CD4-positive, CD25-positive, alpha-beta regulatory T cell (primary cell): ENCODE measurements around the gene ATAD3B. TPM values are rescaled to one million over a fixed set of nuclear protein-coding genes. Genes with fewer than 3 reads are reported as not detected.

Experiments used
- ATAC-seq, 2 donors: fragments of 150-1000 bp; cut with Tn5 transposase; one replicate each; pipeline ENCODE4 v1.10.0; 2021; ENCODE audit warnings: low read depth in 2 of 2, moderate number of reproducible peaks in 2 of 2, moderate library complexity in 1 of 2
- DNase-seq, 3 donors: peaks; one replicate each; pipeline versions ENCODE4 v3.0.0 to v3.0.0-alpha.2; 2012 to 2022; ENCODE audit warnings: mixed read lengths in 1 of 3
- H3K27ac ChIP-seq: one replicate; pipeline ENCODE4 v1.7.0; 2013; ENCODE audit warnings: mild to moderate bottlenecking, low read length; ENCODE audit not compliant: insufficient read depth, poor library complexity, severe bottlenecking
- H3K27me3 ChIP-seq: one replicate; pipeline ENCODE4 v1.7.0; 2013; ENCODE audit warnings: low read length; ENCODE audit not compliant: control insufficient read depth, insufficient read depth
- H3K36me3 ChIP-seq: one replicate; pipeline ENCODE4 v1.7.0; 2013; ENCODE audit warnings: mild to moderate bottlenecking, low read length, moderate library complexity; ENCODE audit not compliant: control insufficient read depth, insufficient read depth
- H3K4me1 ChIP-seq: 2 replicates; pipeline ENCODE4 v1.7.0; 2013; ENCODE audit warnings: mild to moderate bottlenecking, low read length; ENCODE audit not compliant: insufficient read depth, control insufficient read depth, poor library complexity, severe bottlenecking
- H3K4me3 ChIP-seq: one replicate; pipeline ENCODE4 v1.7.0; 2013; ENCODE audit warnings: low read depth, mild to moderate bottlenecking, low read length, moderate library complexity
- H3K9me3 ChIP-seq, 2 experiments: 1 replicate in 1 of 2; 2 replicates in 1 of 2; pipeline ENCODE4 v1.7.0; 2013; ENCODE audit warnings: low read length in 2 of 2, mild to moderate bottlenecking in 1 of 2, moderate library complexity in 1 of 2; ENCODE audit not compliant: control insufficient read depth in 2 of 2
- H3K27ac Mint-ChIP-seq, 3 donors: one replicate each; pipeline ENCODE4 v1.8.0; 2020 to 2022; ENCODE audit warnings: mild to moderate bottlenecking in 3 of 3, mixed read lengths in 3 of 3, moderate library complexity in 2 of 3
- H3K27me3 Mint-ChIP-seq: one replicate; pipeline ENCODE4 v1.8.0; 2022; ENCODE audit warnings: mild to moderate bottlenecking, mixed read lengths
- H3K36me3 Mint-ChIP-seq: one replicate; pipeline ENCODE4 v1.8.0; 2020; ENCODE audit warnings: mixed read lengths
- H3K4me1 Mint-ChIP-seq, 4 donors: one replicate each; pipeline ENCODE4 v1.8.0; 2020 to 2022; ENCODE audit warnings: mixed read lengths in 4 of 4, mild to moderate bottlenecking in 1 of 4
- H3K4me3 Mint-ChIP-seq, 4 donors: one replicate each; pipeline ENCODE4 v1.8.0; 2020 to 2022; ENCODE audit warnings: mild to moderate bottlenecking in 4 of 4, mixed read lengths in 4 of 4, moderate library complexity in 3 of 4
- H3K9me3 Mint-ChIP-seq, 7 donors: one replicate each; pipeline ENCODE4 v1.8.0; 2020 to 2022; ENCODE audit warnings: mixed read lengths in 7 of 7, mild to moderate bottlenecking in 3 of 7, moderate library complexity in 2 of 7
- polyA plus RNA-seq, 4 donors: library from polyadenylated mRNA; unstranded; fragments of 300-500 nt; fragmentation: Illumina TruSeq; gene quantifications; one replicate each; pipeline ENCODE4 v1.2.3, GENCODE V29; 2021
- total RNA-seq: library from RNA; stranded (reverse); gene quantifications from one replicate; pipeline ENCODE4 v1.2.3, GENCODE V29; 2022

ATAD3B gene
- total RNA-seq, result 39.4 TPM
- 1 to 10 TPM; 2.3 to 5.2 (median 3.0) TPM for polyA plus RNA-seq

- H3K4me3 Mint-ChIP-seq, result peak within 1 kb of the TSS; percentile 86 to 97 (median 90)
These were observed at the start of gene ATAD3B for GRCh38 chr1:1471389-1472052. Gene ATAD3B (plus strand): TSS chr1:1471765. CDS start chr1:1471885, 120 bp downstream.

GRCh38 chr1:1421907-1422464 lies 49.6 kb upstream of the ATAD3B start:
- Mint-ChIP-seq H3K9me3 (peaks cover 0 to 4% (median 0%) of the 10 kb centered on the region in 7 donors), H3K27ac (no peak overlapping the region), H3K4me1 (peaks cover 0 to 5% (median 0%) of the 10 kb centered on the region in 4 donors), H3K36me3 (no peaks in the 10 kb centered on the region), H3K4me3 (no peak overlapping the region), H3K27me3 (peaks cover 27% of the 10 kb centered on the region)
- no peak for ATAC-seq
- Histone ChIP-seq H3K27me3 (no peaks in the 10 kb centered on the region), H3K4me1 (peaks cover 6% of the 10 kb centered on the region), H3K27ac (no peak overlapping the region), H3K4me3 (no peak overlapping the region), H3K36me3 (no peaks in the 10 kb centered on the region), H3K9me3 (no peaks in the 10 kb centered on the region)
- DNase-seq, result no peak

More at GRCh38 chr1:1471389-1472052, at the start of gene ATAD3B:
- H3K9me3 ChIP-seq, result no peaks in the 10 kb centered on the region
- no peaks in the 10 kb centered on the region for H3K27me3 Mint-ChIP-seq
- DNase-seq (peak; percentile 87 to 94 (median 89)), ATAC-seq (peak; percentile 95)
- peak within 1 kb of the TSS; percentile 97 for H3K4me3 ChIP-seq
- no peaks in the 10 kb centered on the region for H3K27me3 ChIP-seq
- H3K9me3 Mint-ChIP-seq, result no peaks in the 10 kb centered on the region
- peaks cover 15% of the 10 kb centered on the region for H3K4me1 ChIP-seq
- peak within 1 kb of the TSS; percentile 82 for H3K27ac ChIP-seq
- no peaks in the 10 kb centered on the region for H3K36me3 Mint-ChIP-seq
- H3K27ac Mint-ChIP-seq, result peak within 1 kb of the TSS; percentile 90 to 94 (median 90)
- H3K4me1 Mint-ChIP-seq, result peaks cover 0 to 34% (median 9%) of the 10 kb centered on the region in 4 donors
- no peaks in the 10 kb centered on the region for H3K36me3 ChIP-seq

GRCh38 chr1:1422465-1423244 lies 48.9 kb upstream of the ATAD3B start:
- H3K4me3 Mint-ChIP-seq, result no peak overlapping the region

GRCh38 chr1:1423245-1423597 lies 48.3 kb upstream of the ATAD3B start:
- Histone ChIP-seq H3K4me3 (no peak overlapping the region), H3K36me3 (no peaks in the 10 kb centered on the region), H3K27me3 (no peaks in the 10 kb centered on the region), H3K9me3 (no peaks in the 10 kb centered on the region), H3K27ac (no peak overlapping the region), H3K4me1 (peaks cover 8% of the 10 kb centered on the region)
- peaks cover 0 to 4% (median 0%) of the 10 kb centered on the region in 7 donors for H3K9me3 Mint-ChIP-seq
- H3K27ac Mint-ChIP-seq, result no peak overlapping the region
- no peaks in the 10 kb centered on the region for H3K36me3 Mint-ChIP-seq
- DNase-seq, result no peak
- H3K4me1 Mint-ChIP-seq, result peaks cover 0 to 4% (median 0%) of the 10 kb centered on the region in 4 donors
- no peak for ATAC-seq
- H3K27me3 Mint-ChIP-seq, result peaks cover 26% of the 10 kb centered on the region
- H3K4me3 Mint-ChIP-seq, result no peak overlapping the region

More at GRCh38 chr1:1422465-1423244, 48.9 kb upstream of the ATAD3B start:
- Mint-ChIP-seq H3K27ac (no peak overlapping the region), H3K9me3 (peaks cover 0 to 4% (median 0%) of the 10 kb centered on the region in 7 donors), H3K36me3 (no peaks in the 10 kb centered on the region), H3K27me3 (peaks cover 27% of the 10 kb centered on the region), H3K4me1 (peaks cover 0 to 5% (median 0%) of the 10 kb centered on the region in 4 donors)
- peaks cover 8% of the 10 kb centered on the region for H3K4me1 ChIP-seq
- H3K4me3 ChIP-seq, result no peak overlapping the region
- no peak for ATAC-seq
- no peaks in the 10 kb centered on the region for H3K9me3 ChIP-seq
- no peaks in the 10 kb centered on the region for H3K36me3 ChIP-seq
- DNase-seq, result no peak
- no peak overlapping the region for H3K27ac ChIP-seq
- no peaks in the 10 kb centered on the region for H3K27me3 ChIP-seq

GRCh38 chr1:1424707-1425106 lies 46.9 kb upstream of the ATAD3B start:
- peaks cover 30% of the 10 kb centered on the region for H3K27me3 Mint-ChIP-seq
- H3K27ac Mint-ChIP-seq, result no peak overlapping the region
- no peak for ATAC-seq
- no peaks in the 10 kb centered on the region for H3K36me3 Mint-ChIP-seq
- no peak overlapping the region for H3K27ac ChIP-seq
- H3K4me3 ChIP-seq, result no peak overlapping the region
- H3K36me3 ChIP-seq, result no peaks in the 10 kb centered on the region
- no peaks in the 10 kb centered on the region for H3K9me3 ChIP-seq
- no peak overlapping the region for H3K4me3 Mint-ChIP-seq
- H3K4me1 ChIP-seq, result peaks cover 8% of the 10 kb centered on the region
- peaks cover 0 to 5% (median 0%) of the 10 kb centered on the region in 4 donors for H3K4me1 Mint-ChIP-seq
- DNase-seq, result no peak
- H3K9me3 Mint-ChIP-seq, result peaks cover 0 to 5% (median 0%) of the 10 kb centered on the region in 7 donors
- no peaks in the 10 kb centered on the region for H3K27me3 ChIP-seq

GRCh38 chr1:1425426-1425752 lies 46.2 kb upstream of the ATAD3B start:
- no peaks in the 10 kb centered on the region for H3K27me3 ChIP-seq
- H3K27me3 Mint-ChIP-seq, result peaks cover 33% of the 10 kb centered on the region
- no peak overlapping the region for H3K4me3 ChIP-seq
- ATAC-seq (no peak), DNase-seq (no peak)
- H3K9me3 Mint-ChIP-seq, result peaks cover 0 to 5% (median 0%) of the 10 kb centered on the region in 7 donors
- no peak overlapping the region for H3K27ac ChIP-seq
- H3K36me3 ChIP-seq, result no peaks in the 10 kb centered on the region
- no peak overlapping the region for H3K4me3 Mint-ChIP-seq
- H3K36me3 Mint-ChIP-seq, result no peaks in the 10 kb centered on the region
- peaks cover 8% of the 10 kb centered on the region for H3K4me1 ChIP-seq
- no peak overlapping the region for H3K27ac Mint-ChIP-seq
- no peaks in the 10 kb centered on the region for H3K9me3 ChIP-seq
- H3K4me1 Mint-ChIP-seq, result peaks cover 0 to 5% (median 0%) of the 10 kb centered on the region in 4 donors

- Histone ChIP-seq H3K27ac (no peak overlapping the region), H3K4me1 (peaks cover 8% of the 10 kb centered on the region), H3K4me3 (no peak overlapping the region), H3K27me3 (no peaks in the 10 kb centered on the region), H3K36me3 (no peaks in the 10 kb centered on the region), H3K9me3 (no peaks in the 10 kb centered on the region)
- DNase-seq (no peak), ATAC-seq (no peak)
- Mint-ChIP-seq H3K4me1 (peaks cover 0 to 5% (median 0%) of the 10 kb centered on the region in 4 donors), H3K27me3 (peaks cover 33% of the 10 kb centered on the region), H3K36me3 (no peaks in the 10 kb centered on the region), H3K4me3 (no peak overlapping the region), H3K27ac (no peak overlapping the region), H3K9me3 (peaks cover 0 to 5% (median 0%) of the 10 kb centered on the region in 7 donors)
These were observed 45.6 kb upstream of the ATAD3B start for GRCh38 chr1:1425753-1426495.
